GM12878 (cell line): ENCODE measurements around the gene EYA4. TPM values are rescaled to one million over a fixed set of nuclear protein-coding genes. Genes with fewer than 3 reads are reported as not detected.

ENCODE experiments used
- ATAC-seq: fragments of 200-7000 bp; cut with Tn5 transposase; 3 replicates; pipeline ENCODE4 v1.9.1; 2020; ENCODE audit warnings: mild to moderate bottlenecking, moderate library complexity
- BruUV-seq: library from RNA; stranded (reverse); fragments of 400-500 nt; replicated peaks from 2 replicates; lab custom pipeline; 2021; lab: Mats Ljungman, UMichigan
- CTCF ChIA-PET: fragments of 300-600 bp; sonication (Branson Sonifier 250); formaldehyde crosslinking; extraction: SDS; loops from one replicate; lab custom pipeline; 2021; ENCODE audit warnings: inconsistent platforms; lab: Yijun Ruan, JAX
- POLR2A ChIA-PET: fragments of 350-600 bp; formaldehyde crosslinking; extraction: SDS; loops from one replicate; lab custom pipeline; 2021; ENCODE audit warnings: inconsistent platforms; lab: Charles Lee
- RAD21 ChIA-PET: fragments of 300-600 bp; sonication (Branson Sonifier 250); formaldehyde crosslinking; loops from one replicate; lab custom pipeline; 2023; ENCODE audit warnings: antibody characterized with exemption; ENCODE audit not compliant: unreplicated experiment; lab: Charles Lee
- SMC1A ChIA-PET: fragments of 300-600 bp; sonication (Branson Sonifier 250); formaldehyde crosslinking; loops from one replicate; lab custom pipeline; 2023; ENCODE audit not compliant: unreplicated experiment, uncharacterized antibody; lab: Charles Lee
- DNase-seq: peaks from one replicate; pipeline ENCODE4 v3.0.0-alpha.2; 2011; ENCODE audit warnings: low read depth, low spot score
- FAIRE-seq: peaks from 3 replicates; lab custom pipeline; 2011; peaks lifted over from hg19 to GRCh38; lab: Jason Lieb, UNC
- H2AFZ ChIP-seq: 2 replicates; pipeline ENCODE4 v1.6.0; 2011; ENCODE audit warnings: low read depth, low read length, control low read depth; ENCODE audit not compliant: control insufficient read depth
- H3K27ac ChIP-seq: 2 replicates; pipeline ENCODE4 v1.5.1; 2011; ENCODE audit warnings: control low read depth; ENCODE audit not compliant: control insufficient read depth, insufficient read depth
- H3K27me3 ChIP-seq, 2 experiments: replicated peaks in 1 of 2; 2 replicates each; pipeline versions ENCODE4 v1.6.0 to v1.6.1; 2011; ENCODE audit warnings: low read length in 1 of 2; ENCODE audit not compliant: control insufficient read depth in 2 of 2, insufficient read depth in 2 of 2
- H3K36me3 ChIP-seq, 2 experiments: 2 replicates each; pipeline ENCODE4 v1.5.1; 2011; ENCODE audit warnings: low read length in 1 of 2; ENCODE audit not compliant: control insufficient read depth in 2 of 2, insufficient read depth in 2 of 2
- H3K4me1 ChIP-seq: 2 replicates; pipeline ENCODE4 v1.6.1; 2011; ENCODE audit warnings: mild to moderate bottlenecking, low read length, moderate library complexity, mixed read lengths; ENCODE audit not compliant: control insufficient read depth, insufficient read depth
- H3K4me2 ChIP-seq: 2 replicates; pipeline ENCODE4 v1.6.0; 2011; ENCODE audit warnings: control low read depth; ENCODE audit not compliant: control insufficient read depth, insufficient read depth
- H3K4me3 ChIP-seq: fragments of 200-600 bp; sonication (generic); 2 replicates; pipeline ENCODE4 v1.5.1; 2016
- H3K79me2 ChIP-seq: 2 replicates; pipeline ENCODE4 v1.6.0; 2011; ENCODE audit warnings: low read length; ENCODE audit not compliant: control insufficient read depth, insufficient read depth
- H3K9ac ChIP-seq: 2 replicates; pipeline ENCODE4 v1.8.0; 2011; ENCODE audit warnings: low read length, control low read depth, mixed read lengths; ENCODE audit not compliant: control insufficient read depth, insufficient read depth
- H3K9me3 ChIP-seq: replicated peaks from 3 replicates; pipeline ENCODE4 v1.5.1; 2011; ENCODE audit warnings: mild to moderate bottlenecking, low read length; ENCODE audit not compliant: control insufficient read depth, insufficient read depth
- H4K20me1 ChIP-seq: 2 replicates; pipeline ENCODE4 v1.6.0; 2011; ENCODE audit not compliant: control insufficient read depth, insufficient read depth
- CREB1 ChIP-seq: IDR thresholded peaks from 2 replicates; pipeline ENCODE4 v1.6.1; 2012; ENCODE audit warnings: low read depth, mild to moderate bottlenecking, inconsistent platforms
- HDGF ChIP-seq: fragments of 450-650 bp; IDR thresholded peaks from 2 replicates; pipeline ENCODE4 v1.6.1; 2016; ENCODE audit warnings: antibody characterized with exemption
- MEF2A ChIP-seq: IDR thresholded peaks from 2 replicates; pipeline ENCODE4 v1.6.1; 2011; ENCODE audit warnings: low read depth, mild to moderate bottlenecking, low read length, moderate library complexity; ENCODE audit not compliant: insufficient read depth
- MYC ChIP-seq: IDR thresholded peaks from 2 replicates; pipeline ENCODE4 v1.6.1; 2011; ENCODE audit warnings: mild to moderate bottlenecking, low read length, moderate library complexity, inconsistent platforms; ENCODE audit not compliant: insufficient read depth, insufficient replicate concordance, insufficient read length, severe bottlenecking
- PML ChIP-seq: IDR thresholded peaks from 2 replicates; pipeline ENCODE4 v1.6.1; 2012; ENCODE audit warnings: low read length, inconsistent platforms
- POLR2AphosphoS5 ChIP-seq: IDR thresholded peaks from 2 replicates; pipeline ENCODE4 v1.6.1; 2011; ENCODE audit warnings: mild to moderate bottlenecking, low read length, inconsistent platforms
- SREBF1 ChIP-seq: IDR thresholded peaks from 2 replicates; pipeline ENCODE4 v1.6.1; 2012; ENCODE audit warnings: mild to moderate bottlenecking, low read length
- TCF3 ChIP-seq: IDR thresholded peaks from 2 replicates; pipeline ENCODE4 v1.6.1; 2012; ENCODE audit warnings: low read depth, mild to moderate bottlenecking, low read length, borderline replicate concordance; ENCODE audit not compliant: insufficient read depth
- YBX1 ChIP-seq: fragments of 450-650 bp; IDR thresholded peaks from 2 replicates; pipeline ENCODE4 v1.6.1; 2016; ENCODE audit warnings: antibody characterized with exemption
- ZNF384 ChIP-seq: IDR thresholded peaks from 2 replicates; pipeline ENCODE4 v1.6.1; 2012; ENCODE audit warnings: low read depth, mild to moderate bottlenecking, low read length, improper control_type of control experiment, borderline replicate concordance
- WGBS: methylation state at CpG from one replicate; pipeline ENCODE4 v1.1.6; 2016; ENCODE audit warnings: low lambda C conversion rate; ENCODE audit not compliant: insufficient replicate concordance, insufficient coverage; ENCODE audit errors: missing lambda C conversion rate; 5-methylcytosine and 5-hydroxymethylcytosine counted together
- in situ Hi-C: fragments of 300-500 bp; cut with MboI; formaldehyde crosslinking; loops from 9 replicates; pipeline ENCODE4 v1.14.3; 2018; ENCODE audit warnings: mixed read lengths
- intact Hi-C: fragments of 100-400 bp; cut with micrococcal nuclease; formaldehyde crosslinking; loops from one replicate; pipeline ENCODE4 v1.14.2; 2022; ENCODE audit not compliant: unreplicated experiment
- polyA plus RNA-seq, 11 experiments: library from polyadenylated mRNA; depleted of rRNA in 4 of 11; unstranded in 6 of 11; stranded (reverse) in 5 of 11; fragments of >200 nt; fragmentation: Nextera tagmentation in 4 of 11; fragmentation: Illumina TruSeq in 1 of 11; extraction: Ambion mirVana in 4 of 11; extraction: Trizol in 1 of 11; gene quantifications; 1 replicate in 1 of 11; 2 replicates in 10 of 11; pipeline versions ENCODE4 v1.2.1 to v1.2.3, GENCODE V29; 2011 to 2016; ENCODE audit warnings: inconsistent platforms in 2 of 11, missing spikeins in 2 of 11, low read depth in 1 of 11
- total RNA-seq, 4 experiments: library from RNA; depleted of rRNA in 3 of 4; stranded (reverse); fragments of >200 nt in 3 of 4; fragmentation: Illumina TruSeq in 1 of 4; extraction: Trizol in 1 of 4; gene quantifications; 2 replicates each; pipeline versions ENCODE4 v1.2.1 to v1.2.3, GENCODE V29; 2013 to 2021
- TF ChIP-seq, protein P1 (sequence below): fragments of 150-350 bp; IDR thresholded peaks from 2 replicates; pipeline ENCODE4 v1.6.1; 2016; ENCODE audit warnings: low read depth, low read length
- TF ChIP-seq, protein P2 (sequence below): IDR thresholded peaks from 2 replicates; pipeline ENCODE4 v1.6.1; 2012; ENCODE audit warnings: improper control_type of control experiment, low read depth, low read length; ENCODE audit not compliant: insufficient replicate concordance
- TF ChIP-seq, protein P3 (sequence below): fragments of 150-350 bp; IDR thresholded peaks from 2 replicates; pipeline ENCODE4 v1.6.1; 2014; ENCODE audit warnings: mild to moderate bottlenecking, low read depth, low read length
- TF ChIP-seq, protein P4 (sequence below): fragments of 450-650 bp; IDR thresholded peaks from 2 replicates; pipeline ENCODE4 v1.6.1; 2017; ENCODE audit warnings: borderline replicate concordance

Gene EYA4
- total and polyA plus RNA-seq, 10 of the 15 experiments (the other 5 are each of a cell fraction or from before 2014, with no cell fraction given): 0.02 TPM; not detected in 9

DNA sequence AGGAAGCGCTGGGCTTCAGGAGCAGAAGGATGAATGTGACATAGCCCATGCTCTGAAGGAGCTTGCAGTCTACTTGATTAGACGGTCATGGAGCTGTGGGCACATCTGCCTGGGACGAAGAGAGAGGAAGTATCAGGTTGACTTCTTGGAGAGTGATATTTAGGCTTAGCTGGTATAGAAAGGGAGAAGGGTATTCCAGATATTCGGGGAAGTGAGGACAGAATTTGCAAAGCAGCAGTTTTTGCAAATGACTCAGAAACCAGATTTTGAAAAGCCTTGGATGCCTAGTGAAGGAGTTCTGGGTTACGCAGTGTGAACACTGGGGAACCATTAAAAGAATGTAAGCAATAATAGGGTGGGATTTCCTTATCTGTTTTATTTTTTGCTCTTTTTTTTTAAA lies 60.7 kb downstream of the EYA4 start:
- no peaks in the 10 kb centered on the region for H3K79me2 ChIP-seq
- no peak for TF ChIP-seq HDGF
- TF ChIP-seq YBX1: no peak
- no peak for TF ChIP-seq MYC
- TF ChIP-seq, protein P1, sequence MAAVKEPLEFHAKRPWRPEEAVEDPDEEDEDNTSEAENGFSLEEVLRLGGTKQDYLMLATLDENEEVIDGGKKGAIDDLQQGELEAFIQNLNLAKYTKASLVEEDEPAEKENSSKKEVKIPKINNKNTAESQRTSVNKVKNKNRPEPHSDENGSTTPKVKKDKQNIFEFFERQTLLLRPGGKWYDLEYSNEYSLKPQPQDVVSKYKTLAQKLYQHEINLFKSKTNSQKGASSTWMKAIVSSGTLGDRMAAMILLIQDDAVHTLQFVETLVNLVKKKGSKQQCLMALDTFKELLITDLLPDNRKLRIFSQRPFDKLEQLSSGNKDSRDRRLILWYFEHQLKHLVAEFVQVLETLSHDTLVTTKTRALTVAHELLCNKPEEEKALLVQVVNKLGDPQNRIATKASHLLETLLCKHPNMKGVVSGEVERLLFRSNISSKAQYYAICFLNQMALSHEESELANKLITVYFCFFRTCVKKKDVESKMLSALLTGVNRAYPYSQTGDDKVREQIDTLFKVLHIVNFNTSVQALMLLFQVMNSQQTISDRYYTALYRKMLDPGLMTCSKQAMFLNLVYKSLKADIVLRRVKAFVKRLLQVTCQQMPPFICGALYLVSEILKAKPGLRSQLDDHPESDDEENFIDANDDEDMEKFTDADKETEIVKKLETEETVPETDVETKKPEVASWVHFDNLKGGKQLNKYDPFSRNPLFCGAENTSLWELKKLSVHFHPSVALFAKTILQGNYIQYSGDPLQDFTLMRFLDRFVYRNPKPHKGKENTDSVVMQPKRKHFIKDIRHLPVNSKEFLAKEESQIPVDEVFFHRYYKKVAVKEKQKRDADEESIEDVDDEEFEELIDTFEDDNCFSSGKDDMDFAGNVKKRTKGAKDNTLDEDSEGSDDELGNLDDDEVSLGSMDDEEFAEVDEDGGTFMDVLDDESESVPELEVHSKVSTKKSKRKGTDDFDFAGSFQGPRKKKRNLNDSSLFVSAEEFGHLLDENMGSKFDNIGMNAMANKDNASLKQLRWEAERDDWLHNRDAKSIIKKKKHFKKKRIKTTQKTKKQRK: no peak
- TF ChIP-seq, protein P2, sequence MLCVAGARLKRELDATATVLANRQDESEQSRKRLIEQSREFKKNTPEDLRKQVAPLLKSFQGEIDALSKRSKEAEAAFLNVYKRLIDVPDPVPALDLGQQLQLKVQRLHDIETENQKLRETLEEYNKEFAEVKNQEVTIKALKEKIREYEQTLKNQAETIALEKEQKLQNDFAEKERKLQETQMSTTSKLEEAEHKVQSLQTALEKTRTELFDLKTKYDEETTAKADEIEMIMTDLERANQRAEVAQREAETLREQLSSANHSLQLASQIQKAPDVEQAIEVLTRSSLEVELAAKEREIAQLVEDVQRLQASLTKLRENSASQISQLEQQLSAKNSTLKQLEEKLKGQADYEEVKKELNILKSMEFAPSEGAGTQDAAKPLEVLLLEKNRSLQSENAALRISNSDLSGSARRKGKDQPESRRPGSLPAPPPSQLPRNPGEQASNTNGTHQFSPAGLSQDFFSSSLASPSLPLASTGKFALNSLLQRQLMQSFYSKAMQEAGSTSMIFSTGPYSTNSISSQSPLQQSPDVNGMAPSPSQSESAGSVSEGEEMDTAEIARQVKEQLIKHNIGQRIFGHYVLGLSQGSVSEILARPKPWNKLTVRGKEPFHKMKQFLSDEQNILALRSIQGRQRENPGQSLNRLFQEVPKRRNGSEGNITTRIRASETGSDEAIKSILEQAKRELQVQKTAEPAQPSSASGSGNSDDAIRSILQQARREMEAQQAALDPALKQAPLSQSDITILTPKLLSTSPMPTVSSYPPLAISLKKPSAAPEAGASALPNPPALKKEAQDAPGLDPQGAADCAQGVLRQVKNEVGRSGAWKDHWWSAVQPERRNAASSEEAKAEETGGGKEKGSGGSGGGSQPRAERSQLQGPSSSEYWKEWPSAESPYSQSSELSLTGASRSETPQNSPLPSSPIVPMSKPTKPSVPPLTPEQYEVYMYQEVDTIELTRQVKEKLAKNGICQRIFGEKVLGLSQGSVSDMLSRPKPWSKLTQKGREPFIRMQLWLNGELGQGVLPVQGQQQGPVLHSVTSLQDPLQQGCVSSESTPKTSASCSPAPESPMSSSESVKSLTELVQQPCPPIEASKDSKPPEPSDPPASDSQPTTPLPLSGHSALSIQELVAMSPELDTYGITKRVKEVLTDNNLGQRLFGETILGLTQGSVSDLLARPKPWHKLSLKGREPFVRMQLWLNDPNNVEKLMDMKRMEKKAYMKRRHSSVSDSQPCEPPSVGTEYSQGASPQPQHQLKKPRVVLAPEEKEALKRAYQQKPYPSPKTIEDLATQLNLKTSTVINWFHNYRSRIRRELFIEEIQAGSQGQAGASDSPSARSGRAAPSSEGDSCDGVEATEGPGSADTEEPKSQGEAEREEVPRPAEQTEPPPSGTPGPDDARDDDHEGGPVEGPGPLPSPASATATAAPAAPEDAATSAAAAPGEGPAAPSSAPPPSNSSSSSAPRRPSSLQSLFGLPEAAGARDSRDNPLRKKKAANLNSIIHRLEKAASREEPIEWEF: no peak
- no peak for TF ChIP-seq ZNF384
- TF ChIP-seq SREBF1: no peak
- TF ChIP-seq PML: no peak
- TF ChIP-seq POLR2AphosphoS5: no peak
- no peak for TF ChIP-seq CREB1
- no peak for TF ChIP-seq MEF2A
- TF ChIP-seq, protein P3, sequence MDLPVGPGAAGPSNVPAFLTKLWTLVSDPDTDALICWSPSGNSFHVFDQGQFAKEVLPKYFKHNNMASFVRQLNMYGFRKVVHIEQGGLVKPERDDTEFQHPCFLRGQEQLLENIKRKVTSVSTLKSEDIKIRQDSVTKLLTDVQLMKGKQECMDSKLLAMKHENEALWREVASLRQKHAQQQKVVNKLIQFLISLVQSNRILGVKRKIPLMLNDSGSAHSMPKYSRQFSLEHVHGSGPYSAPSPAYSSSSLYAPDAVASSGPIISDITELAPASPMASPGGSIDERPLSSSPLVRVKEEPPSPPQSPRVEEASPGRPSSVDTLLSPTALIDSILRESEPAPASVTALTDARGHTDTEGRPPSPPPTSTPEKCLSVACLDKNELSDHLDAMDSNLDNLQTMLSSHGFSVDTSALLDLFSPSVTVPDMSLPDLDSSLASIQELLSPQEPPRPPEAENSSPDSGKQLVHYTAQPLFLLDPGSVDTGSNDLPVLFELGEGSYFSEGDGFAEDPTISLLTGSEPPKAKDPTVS: no peak
- no peak for TF ChIP-seq TCF3
- TF ChIP-seq, protein P4, sequence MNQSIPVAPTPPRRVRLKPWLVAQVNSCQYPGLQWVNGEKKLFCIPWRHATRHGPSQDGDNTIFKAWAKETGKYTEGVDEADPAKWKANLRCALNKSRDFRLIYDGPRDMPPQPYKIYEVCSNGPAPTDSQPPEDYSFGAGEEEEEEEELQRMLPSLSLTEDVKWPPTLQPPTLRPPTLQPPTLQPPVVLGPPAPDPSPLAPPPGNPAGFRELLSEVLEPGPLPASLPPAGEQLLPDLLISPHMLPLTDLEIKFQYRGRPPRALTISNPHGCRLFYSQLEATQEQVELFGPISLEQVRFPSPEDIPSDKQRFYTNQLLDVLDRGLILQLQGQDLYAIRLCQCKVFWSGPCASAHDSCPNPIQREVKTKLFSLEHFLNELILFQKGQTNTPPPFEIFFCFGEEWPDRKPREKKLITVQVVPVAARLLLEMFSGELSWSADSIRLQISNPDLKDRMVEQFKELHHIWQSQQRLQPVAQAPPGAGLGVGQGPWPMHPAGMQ: no peak

More for the DNA sequence above, 60.7 kb downstream of the EYA4 start:
- H3K4me1 ChIP-seq: no peaks in the 10 kb centered on the region
- H3K4me2 ChIP-seq: no peak overlapping the region
- no peak for ATAC-seq
- H3K27me3 ChIP-seq: no peaks in the 10 kb centered on the region
- no peak overlapping the region for H3K4me3 ChIP-seq
- H4K20me1 ChIP-seq: no peaks in the 10 kb centered on the region
- ChIA-PET SMC1A (no interaction called here), RAD21 (no interaction called here), CTCF (interaction anchor here (0.7 to 1.3 kb wide), 2 partner anchors 10 to 31 kb away, joined by 3 read pairs; no protein-coding TSS in a partner anchor), POLR2A (no interaction called here)
- BruUV-seq: no TSS peak
- no peaks in the 10 kb centered on the region for H3K36me3 ChIP-seq
- no peak for FAIRE-seq
- 29% methylated on average over 5 of the region's 5 CpGs for WGBS
- DNase-seq: no peak
- H3K27ac ChIP-seq: no peak overlapping the region
- no peak overlapping the region for H2AFZ ChIP-seq
- H3K9ac ChIP-seq: no peak overlapping the region
- in situ Hi-C loops (no loop called here), intact Hi-C loops (no loop called here)
- no peaks in the 10 kb centered on the region for H3K9me3 ChIP-seq
